ENCODE data around the gene TNFRSF1B.

TNFRSF1B gene

GRCh38 chr1:12153181-12153785 lies 13.5 kb upstream of the TNFRSF1B start:
- no peak for TF ChIP-seq CTCF (conservative IDR thresholded peaks at IDR 0.05; ENCODE audit: low read depth, low read length)
- Histone ChIP-seq H3K27me3 (ENCODE audit: insufficient read depth, low read depth) (no peaks in the 10 kb centered on the region), H3K36me3 (ENCODE audit: insufficient read depth) (no peaks in the 10 kb centered on the region), H3K79me2 (ENCODE audit: insufficient read depth, low read depth) (0 out of 2 replicates have a peak, but pooled peaks cover 4% of the 10 kb centered on the region), H3K4me1 (ENCODE audit: low read depth, poor library complexity, severe bottlenecking) (peaks cover 43% of the 10 kb centered on the region), H3K9ac (no peak overlapping the region), H2AFZ (ENCODE audit: low read depth) (no peak overlapping the region), H3K27ac (no peak overlapping the region), H4K20me1 (ENCODE audit: insufficient read depth) (no peaks in the 10 kb centered on the region), H3K4me2 (no peak overlapping the region), H3K4me3 (IDR thresholded peaks at IDR 0.05; ENCODE audit: insufficient read depth, low read depth, low read length) (no peak overlapping the region)

GRCh38 chr1:12155328-12155727 lies 11.5 kb upstream of the TNFRSF1B start:
- 0 out of 2 replicates have a peak, but pooled peaks cover 4% of the 10 kb centered on the region for H3K79me2 ChIP-seq (ENCODE audit: insufficient read depth, low read depth)
- H4K20me1 ChIP-seq (ENCODE audit: insufficient read depth), result no peaks in the 10 kb centered on the region
- no peaks in the 10 kb centered on the region for H3K36me3 ChIP-seq (ENCODE audit: insufficient read depth)
- no peak overlapping the region for H3K27ac ChIP-seq
- no peak overlapping the region for H3K9ac ChIP-seq
- H3K4me3 ChIP-seq (IDR thresholded peaks at IDR 0.05; ENCODE audit: insufficient read depth, low read depth, low read length), result no peak overlapping the region
- no peaks in the 10 kb centered on the region for H3K27me3 ChIP-seq (ENCODE audit: insufficient read depth, low read depth)
- no peak overlapping the region for H2AFZ ChIP-seq (ENCODE audit: low read depth)
- H3K4me1 ChIP-seq (ENCODE audit: low read depth, poor library complexity, severe bottlenecking), result peaks cover 40% of the 10 kb centered on the region
- no peak for TF ChIP-seq CTCF (conservative IDR thresholded peaks at IDR 0.05; ENCODE audit: low read depth, low read length)
- H3K4me2 ChIP-seq, result no peak overlapping the region

- peak overlapping the region; percentile 10; the same call in 1 of the 2 replicates for H2AFZ ChIP-seq (ENCODE audit: low read depth)
- no peak overlapping the region for H3K27ac ChIP-seq
- no peak overlapping the region for H3K4me2 ChIP-seq
These were observed 9.2 kb upstream of the TNFRSF1B start for GRCh38 chr1:12157366-12158231.

More at GRCh38 chr1:12157366-12158231, 9.2 kb upstream of the TNFRSF1B start:
- Histone ChIP-seq H3K4me3 (IDR thresholded peaks at IDR 0.05; ENCODE audit: insufficient read depth, low read depth, low read length) (no peak overlapping the region), H3K36me3 (ENCODE audit: insufficient read depth) (no peaks in the 10 kb centered on the region), H3K9ac (no peak overlapping the region), H4K20me1 (ENCODE audit: insufficient read depth) (no peaks in the 10 kb centered on the region), H3K4me1 (ENCODE audit: low read depth, poor library complexity, severe bottlenecking) (peaks cover 56% of the 10 kb centered on the region), H3K27me3 (ENCODE audit: insufficient read depth, low read depth) (no peaks in the 10 kb centered on the region), H3K79me2 (ENCODE audit: insufficient read depth, low read depth) (no peaks in the 10 kb centered on the region)
- no peak for TF ChIP-seq CTCF (conservative IDR thresholded peaks at IDR 0.05; ENCODE audit: low read depth, low read length)

All from KMS-11 (cell line).